HuH-7.5 (cell line): ENCODE results near the gene LUZP2.
"Not testable (repeated sequence)": the region's sequence is repeated elsewhere in the genome, so short reads cannot be mapped to it uniquely, and the experiment has no call there.

Source experiments
- DNase-seq: peaks from one replicate; pipeline ENCODE4 v3.0.0; 2011; ENCODE audit warnings: low spot score

The LUZP2 gene

DNA sequence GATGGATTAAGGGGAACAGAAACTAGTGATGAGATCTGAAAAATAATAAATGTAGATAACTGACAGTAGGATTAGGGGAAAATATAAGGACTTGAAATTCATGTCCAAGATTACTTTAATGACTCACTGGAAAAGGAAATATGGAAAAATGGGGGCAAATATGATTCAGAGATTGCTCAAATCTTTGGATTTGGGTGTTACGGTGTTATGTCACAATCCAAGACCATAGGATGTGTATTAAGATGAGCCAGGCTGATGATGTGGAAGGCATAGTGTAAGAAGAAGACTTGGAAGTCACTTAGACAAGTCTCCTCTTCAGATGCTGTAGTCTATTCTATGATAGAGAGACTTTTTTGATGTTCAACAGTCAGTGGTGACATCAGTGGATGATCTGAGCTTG is 323.7 kb downstream of the LUZP2 start:
- no peak for DNase-seq

DNA sequence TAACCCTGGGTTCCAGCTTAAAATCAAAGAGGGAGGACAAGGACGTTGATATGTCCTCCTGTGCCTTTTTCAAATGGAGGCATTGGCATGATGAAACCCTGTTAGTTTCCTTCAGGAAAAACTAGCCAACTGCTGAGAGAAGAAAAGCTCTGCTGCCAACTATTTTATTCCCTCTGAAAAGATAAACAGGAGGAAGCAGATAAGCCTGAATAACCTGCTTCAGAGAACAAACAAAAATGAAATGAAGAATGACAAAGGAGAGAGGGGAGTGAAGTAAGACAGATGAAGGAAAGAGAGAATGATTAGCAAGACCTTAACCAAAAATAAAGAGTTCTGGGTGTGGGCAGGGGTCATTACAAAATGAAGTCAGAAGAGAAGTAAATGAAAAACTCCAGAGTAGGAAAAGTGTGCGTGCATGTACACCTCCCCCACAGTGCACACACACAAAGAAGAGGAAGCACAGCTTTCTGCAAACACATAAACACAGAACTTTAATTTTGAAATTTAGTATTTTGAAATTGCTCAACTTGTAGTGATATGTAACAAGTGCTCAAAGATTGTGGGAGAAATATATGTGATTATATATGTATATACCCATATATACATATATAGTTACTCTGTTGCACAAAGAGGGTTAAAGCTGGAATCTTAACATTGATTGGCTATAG is 332.2 kb downstream of the LUZP2 start:
- DNase-seq = no peak

DNA sequence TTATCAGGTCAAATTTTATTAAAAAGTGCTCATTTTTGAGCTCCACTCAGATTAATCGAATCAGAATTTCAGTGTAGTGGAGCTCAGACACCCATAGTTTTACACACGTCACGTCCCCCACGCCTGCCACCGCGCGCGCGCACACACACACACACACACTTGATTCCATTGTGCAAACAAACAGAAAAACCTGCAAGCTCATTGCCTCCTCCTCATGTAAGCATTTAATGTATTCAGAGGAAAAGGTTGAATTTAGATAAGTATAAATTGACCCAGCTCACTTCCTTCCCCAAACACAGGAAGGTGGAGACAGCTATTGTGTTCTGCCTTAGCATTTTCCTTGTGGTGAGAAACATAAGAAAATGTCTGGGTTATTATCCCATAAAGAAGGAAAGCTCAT is 336.7 kb downstream of the LUZP2 start:
- DNase-seq = no peak

DNA sequence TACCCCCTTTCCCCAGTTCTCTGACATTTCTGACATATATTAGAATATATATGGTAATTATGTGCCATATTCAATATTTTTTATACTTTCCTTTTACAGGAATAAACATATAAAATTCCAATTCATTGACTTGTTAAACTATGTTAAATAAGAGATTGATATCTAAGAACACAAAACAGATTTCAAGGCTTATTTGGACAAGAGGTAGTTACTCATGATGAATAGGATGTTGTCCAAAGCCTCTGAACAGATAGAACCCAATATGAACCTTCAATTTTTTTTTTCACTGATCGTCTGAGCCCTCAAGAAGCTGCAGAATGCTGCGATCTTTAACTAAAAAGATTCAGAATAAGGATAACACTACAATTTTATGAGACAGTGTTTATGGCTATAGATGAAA is 340.3 kb downstream of the LUZP2 start:
- DNase-seq = no peak

DNA sequence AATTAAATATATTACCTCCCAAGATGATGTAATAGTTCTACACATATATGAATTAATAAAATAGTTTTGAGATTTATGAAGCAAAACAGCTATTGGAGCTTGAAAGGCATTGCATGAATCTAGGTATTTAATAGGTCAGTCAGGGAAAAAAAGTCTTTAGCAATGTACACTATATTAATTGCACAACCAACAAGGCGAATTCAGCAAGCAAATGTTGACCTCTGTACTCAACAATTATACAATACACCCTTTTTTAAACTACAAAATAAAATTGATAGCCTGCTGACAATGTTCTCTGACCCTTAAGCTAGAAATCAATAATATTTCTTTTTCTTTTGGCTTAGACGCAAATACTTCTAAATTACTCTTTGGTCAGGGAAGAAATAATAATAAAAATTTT is 345.5 kb downstream of the LUZP2 start:
- no peak for DNase-seq

DNA sequence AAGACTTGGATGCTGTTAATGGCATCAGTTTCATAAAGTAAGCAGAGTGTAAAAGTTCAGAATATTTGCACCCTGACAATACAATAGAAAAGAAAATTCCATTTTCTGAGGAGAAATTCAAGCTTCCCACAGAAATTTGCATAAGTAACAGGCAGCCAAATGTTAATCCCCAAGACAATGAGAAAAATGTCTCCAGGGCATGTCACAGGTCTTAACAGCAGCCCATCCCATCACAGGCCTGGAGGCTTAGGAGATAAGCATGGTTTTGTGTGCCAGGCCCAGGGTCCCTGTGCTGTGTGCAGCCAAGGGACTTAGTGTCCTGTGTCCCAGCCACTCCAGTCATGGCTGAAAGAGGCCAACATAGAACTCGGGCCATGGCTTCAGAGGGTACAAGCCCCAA is 347.6 kb downstream of the LUZP2 start:
- DNase-seq = no peak

DNA sequence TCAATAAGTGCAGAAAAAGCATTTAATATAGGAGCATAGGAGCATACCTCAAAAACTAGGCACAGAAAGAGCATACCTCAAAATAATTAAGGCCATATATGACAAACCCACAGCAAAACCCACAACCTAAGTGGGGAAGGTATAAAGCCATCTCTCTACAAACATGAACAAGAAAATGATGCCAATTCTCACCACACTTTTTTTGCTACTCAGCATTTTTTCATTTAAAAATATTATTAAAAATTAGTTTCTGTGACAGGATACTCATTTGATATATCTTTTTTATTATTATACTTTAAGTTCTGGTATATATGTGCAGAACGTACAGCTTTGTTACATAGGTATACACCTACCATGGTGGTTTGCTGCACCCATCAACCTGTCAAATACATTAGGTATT is 352.0 kb downstream of the LUZP2 start:
- no peak for DNase-seq

DNA sequence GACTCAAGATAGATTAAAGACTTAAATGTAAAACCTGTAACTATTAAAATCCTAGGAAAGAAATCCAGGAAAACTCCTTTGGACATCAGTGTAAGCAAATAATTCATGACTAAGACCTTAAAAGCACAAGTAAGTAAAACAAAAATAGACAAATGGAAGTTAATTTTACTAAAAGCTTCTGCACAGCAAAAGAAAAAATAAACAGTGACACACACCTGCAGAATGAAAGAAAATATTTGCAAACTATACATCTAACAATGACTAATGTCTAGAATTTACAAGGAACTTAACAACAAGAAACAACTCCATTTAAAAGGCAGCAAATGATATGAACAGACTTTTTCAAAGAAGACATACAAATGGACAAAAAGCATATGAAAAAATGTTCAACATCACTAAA is 359.1 kb downstream of the LUZP2 start:
- no peak for DNase-seq

DNA sequence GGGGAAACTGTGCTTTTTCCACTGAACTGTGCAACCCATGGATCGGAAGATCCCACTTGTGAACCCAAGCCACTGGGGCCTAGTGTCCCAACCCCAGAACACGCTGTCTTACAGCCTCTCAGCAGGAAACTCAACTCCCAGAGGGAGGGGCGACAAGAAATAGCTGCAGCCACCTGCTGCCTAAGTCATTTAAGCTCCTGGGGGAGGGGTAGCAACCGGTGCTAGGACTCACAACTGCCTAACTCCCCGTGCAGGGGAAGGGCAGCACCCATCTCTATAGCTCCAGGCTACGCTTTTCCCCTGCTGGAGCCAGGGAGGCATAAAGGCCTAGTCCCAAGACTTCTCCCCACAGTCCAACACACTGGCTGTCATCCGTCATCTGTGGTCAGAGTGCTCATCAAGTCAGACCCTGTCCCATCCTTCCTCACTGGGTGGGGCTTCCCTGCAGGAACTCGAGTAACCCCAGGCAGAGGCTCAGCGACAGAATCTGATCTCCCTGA is 363.0 kb downstream of the LUZP2 start:
- DNase-seq = no peak

DNA sequence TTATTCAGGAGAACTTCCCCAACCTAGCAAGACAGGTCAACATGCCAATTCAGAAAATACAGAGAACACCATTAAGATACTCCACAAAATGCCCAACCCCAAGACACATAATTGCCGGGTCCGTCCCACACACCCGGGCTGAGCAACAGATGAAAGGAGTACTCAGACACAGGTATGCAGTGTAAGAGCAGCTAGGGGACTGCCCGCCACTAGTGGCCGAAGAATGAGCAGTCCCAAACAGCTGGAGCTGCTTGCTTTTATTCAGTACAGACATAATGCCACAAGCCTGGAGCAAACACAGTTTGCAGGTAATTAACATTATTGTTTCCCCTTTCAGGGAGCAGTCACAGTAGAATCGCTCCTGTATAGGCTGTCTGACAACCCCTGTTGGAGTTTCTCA is 364.6 kb downstream of the LUZP2 start:
- DNase-seq = no peak

DNA sequence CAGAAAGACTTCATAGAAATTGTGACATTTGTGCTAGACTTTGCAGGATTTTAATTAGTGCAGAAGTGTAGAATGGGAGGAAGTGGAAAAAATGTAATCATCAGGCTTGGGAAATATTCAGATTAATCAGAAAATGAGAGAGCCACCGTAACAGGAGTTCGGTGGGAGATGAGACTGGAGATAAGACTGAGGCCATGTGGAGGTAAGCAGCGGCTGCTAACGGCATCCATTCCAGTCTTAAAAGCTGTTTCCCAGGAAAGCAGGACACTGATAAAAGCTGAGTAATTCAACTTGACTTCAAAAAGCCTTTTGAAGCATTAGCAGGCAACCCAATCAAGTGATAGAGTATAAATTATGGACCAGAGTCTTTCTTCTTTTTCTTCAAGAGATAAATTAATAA is 369.9 kb downstream of the LUZP2 start:
- no peak for DNase-seq

DNA sequence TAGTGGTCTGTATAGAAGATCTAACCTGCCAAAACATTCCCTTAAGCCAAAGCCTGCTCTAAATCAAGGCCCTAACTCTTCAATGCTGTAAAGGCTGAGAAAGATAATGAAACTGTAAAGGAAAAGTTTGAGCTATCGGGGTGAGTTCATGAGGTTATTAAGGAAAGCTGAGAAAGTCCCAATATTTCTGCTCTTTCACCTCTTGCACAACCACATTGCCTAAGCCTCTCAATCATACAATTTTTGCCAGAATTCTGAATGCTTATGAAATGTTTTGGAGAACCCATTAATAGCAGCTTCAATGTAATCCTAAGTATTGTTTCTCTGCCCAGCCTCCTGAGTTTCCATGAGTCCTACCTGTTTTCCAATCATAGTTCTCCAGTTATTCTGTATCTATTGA is 373.2 kb downstream of the LUZP2 start:
- no peak for DNase-seq

DNA sequence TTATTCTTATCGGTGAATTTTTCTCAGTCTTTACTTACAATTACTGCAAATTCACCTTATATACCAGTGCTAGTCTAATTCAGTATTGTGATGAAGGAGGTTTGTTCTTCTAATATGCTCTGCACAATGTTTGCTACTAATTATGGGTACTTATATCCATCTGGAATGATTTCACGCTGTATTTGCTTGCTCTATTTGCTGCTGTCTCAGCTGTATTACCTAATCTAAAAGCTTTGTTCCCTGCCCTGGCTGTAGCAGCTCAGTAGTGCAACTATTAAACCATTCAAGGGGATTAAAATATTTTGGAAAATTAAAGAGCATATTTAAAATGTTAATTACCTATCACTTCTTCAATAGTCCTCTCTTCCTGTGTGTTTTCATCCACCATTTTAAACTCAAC is 375.3 kb downstream of the LUZP2 start:
- DNase-seq = no peak

DNA sequence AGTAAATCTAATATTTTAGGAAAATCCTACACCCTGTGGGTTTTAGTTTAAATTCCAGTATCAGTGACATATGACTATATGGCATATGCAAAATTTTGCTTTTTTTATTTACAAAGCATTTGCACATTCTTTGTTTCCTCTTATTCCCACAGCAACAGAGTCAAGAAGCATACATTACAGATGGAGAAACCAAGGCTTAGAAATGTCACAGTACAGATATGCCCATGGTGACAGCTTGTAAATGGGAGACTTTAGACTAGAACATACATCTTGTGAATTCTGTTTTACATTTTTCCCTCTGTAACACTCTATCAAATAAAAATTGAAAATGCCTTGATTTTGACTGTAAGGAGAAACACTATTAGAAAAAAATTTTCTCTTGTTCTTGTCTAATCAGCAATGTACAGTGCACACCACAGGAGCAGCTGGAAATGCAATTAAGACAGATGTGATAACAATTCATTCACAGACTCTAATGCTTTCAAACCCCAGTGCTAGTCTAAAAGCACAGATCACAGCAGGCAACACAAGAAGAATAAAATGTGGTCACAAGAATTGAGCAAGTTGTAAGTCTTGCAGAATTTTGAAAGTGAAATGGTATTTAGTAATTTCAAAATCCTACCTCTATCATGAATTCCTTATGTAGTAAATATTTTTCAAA is 375.9 kb downstream of the LUZP2 start:
- DNase-seq = no peak

DNA sequence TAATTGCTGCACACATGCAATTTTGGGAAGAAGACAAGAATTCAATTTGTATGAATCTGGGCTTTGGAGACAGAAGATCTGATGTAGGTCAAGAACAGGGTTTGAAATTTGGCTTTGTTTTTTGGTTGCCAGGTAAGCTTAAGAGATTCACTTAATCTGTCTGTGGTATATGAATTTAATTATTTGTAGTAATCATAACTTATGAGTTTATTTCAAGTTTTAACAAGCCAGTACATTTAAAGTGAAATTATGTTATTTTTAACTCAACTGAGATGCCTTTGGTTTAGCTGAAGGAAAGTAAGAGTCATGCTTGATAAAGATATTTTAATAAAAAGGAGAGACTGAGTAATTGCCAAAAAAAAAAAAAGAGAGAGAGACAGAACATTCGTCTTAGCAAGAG is 384.1 kb downstream of the LUZP2 start:
- no peak for DNase-seq

DNA sequence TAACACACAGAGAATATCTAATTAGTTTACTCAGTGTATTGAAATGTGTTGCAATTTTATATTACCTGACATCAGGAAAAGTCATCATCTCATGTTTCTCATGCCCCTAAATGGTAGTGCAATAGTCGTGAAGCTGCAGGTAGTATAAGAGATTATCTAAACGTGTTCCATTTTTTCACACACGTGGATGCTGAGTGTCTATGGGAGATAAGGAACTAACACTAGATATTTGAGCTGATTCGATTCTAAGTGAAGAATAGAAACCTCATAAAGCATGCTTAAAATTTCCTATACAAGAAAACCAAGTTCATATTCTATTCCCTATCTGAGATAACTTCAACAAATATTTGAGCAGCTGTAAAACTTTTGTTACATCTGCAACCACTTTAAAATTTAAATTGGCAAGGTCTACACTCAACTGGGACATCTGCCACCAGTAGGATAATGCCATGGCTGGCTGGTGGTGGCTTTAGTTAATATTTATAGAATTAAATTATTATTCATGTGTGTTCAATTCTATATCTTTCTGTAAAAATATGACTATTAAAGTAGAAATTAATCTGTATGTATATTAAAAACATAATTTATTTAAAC is 388.8 kb downstream of the LUZP2 start:
- no peak for DNase-seq

DNA sequence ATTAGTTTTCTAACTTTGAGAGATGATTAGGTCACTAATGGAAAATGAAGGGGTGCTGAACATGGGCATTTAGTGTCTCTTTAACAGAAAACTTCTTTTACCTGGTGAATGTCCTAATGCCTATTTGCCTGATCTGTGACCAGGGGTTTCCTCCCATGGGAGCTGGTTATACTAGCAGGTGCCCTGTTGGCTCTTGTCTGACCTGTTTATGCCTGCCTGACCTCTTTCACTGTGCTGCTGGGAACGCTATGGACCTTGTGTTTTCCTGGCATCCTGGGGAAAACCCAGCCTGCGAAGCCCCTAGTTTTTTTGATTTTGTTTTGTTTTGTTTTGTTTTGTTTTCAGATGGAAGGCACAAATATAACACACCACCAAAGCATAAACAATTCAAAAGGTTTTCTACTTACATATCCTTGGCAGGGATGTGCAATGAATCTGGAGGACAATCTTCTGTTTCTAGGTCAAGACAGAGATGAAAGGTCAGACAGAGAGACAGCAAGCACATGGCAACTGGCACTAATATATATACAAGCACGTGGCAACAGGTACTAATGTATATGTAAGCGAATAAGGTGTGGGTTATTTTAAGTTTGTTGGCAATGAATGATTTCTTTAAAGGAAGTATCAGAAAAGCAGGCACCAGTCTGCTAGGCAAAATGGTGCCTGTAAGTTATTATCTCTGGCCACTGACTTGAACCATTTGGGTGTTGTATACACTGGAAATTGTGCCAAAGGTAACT is 390.2 kb downstream of the LUZP2 start:
- DNase-seq = no peak

DNA sequence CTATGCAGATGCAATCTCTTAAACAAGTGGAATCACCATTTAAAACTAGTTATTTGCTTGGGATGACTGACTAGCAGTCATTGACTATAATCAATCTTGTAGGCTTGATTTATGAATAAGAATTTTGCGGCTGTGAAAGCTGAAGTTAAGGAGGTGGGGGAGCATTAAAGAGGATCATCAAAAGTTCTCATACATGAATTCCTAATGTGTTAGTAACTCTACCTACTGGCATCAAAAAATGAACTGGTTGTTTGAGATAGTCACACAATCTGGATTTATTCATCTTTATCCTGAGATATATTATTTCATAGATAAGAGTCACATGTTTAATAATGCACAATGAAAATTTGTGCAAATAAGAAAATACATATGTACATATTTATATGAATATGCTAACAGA is 393.6 kb downstream of the LUZP2 start:
- no peak for DNase-seq

DNA sequence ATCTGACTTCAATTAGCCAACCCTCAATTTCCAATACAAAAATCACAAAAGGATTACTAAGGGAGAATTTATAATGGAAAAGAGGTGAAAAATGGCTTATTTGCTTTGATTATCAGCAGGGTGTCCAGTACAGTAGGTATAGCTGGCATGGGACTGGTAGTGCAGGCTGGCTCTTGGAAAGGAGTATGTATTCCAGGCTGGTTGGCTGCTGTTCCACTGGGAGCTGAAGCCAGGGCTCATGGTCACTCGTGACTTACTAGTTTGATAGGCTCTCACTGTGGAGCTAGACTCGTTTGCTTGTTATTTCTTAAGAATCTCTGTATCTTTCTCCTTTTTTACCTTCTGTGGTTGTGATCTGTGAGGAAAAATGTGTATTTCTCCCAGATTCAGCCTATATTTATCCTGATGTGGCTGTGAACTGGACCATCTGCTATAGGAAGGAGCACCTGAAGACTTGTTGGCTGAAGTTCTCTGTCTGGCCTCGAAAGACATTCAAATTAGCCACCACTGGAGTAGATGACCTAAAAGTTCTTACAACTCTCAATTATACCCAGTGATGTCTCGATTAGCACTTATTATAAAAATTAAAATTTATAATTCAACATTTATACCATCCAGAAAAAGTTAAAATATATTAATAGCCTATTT is 395.1 kb downstream of the LUZP2 start:
- DNase-seq = not testable (repeated sequence)

DNA sequence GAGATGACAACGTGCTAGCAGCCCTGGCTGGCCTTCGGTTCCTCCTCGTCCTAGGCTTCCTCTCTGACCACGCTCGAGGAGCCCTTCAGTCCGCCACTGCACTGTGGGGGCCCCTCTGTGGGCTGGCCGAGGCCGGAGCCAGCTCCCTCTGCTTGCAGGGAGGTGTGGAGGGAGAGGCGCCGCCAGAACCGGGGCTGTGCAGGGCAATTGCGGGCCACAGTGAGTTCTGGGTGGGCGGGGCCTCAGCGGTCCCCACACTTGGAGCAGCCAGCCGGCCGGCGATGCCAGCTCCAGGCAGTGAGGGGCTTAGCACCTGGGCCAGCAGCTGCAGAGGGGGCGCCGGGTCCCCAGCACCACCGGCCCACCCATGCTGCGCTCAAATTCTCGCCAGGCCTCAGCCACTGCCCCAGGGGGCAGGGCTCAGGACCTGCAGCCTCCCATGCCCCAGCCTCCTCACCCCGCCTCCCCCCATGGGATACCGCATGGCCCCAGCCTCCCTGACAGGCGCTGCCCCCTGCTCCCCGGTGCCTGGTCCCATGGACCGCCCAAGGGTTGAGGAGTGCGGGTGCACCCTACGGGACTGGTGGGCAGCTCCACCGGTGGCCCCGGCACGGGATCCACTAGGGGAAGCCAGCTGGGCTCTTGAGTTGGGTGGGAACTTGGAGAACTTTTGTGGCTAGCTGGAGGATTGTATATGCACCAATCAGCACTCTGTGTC is 399.4 kb downstream of the LUZP2 start:
- DNase-seq = no peak

DNA sequence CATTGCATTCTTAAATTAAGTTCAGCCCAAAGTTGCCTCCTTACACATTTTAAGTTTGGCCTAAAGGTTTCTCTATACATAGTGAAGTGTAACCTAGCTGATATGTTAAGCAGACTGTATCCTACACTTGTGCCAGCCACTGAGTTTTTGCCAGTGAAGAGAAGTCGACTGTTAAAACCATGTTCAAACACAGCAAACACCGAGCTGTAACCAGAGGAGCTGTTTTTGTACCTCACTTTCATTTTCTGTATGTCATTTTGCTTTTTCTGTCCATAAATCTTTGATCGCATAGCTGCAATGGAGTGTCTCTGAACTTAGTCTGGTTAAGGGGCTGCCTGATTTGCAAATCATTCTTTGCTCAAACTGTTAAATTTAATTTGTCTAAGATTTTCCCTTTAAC is 403.7 kb downstream of the LUZP2 start:
- DNase-seq = no peak
